Endothelial cell of hepatic sinusoid (primary cell): ENCODE results near the gene ZNF639.
"Not testable (repeated sequence)": the region's sequence is repeated elsewhere in the genome, so short reads cannot be mapped to it uniquely, and the experiment has no call there.

Experiments
- in situ Hi-C: cut with HindIII; loops from 2 replicates; pipeline ENCODE4 v1.10.0; 2017; ENCODE audit warnings: low sequenced_read_pairs

The ZNF639 gene, protein sequence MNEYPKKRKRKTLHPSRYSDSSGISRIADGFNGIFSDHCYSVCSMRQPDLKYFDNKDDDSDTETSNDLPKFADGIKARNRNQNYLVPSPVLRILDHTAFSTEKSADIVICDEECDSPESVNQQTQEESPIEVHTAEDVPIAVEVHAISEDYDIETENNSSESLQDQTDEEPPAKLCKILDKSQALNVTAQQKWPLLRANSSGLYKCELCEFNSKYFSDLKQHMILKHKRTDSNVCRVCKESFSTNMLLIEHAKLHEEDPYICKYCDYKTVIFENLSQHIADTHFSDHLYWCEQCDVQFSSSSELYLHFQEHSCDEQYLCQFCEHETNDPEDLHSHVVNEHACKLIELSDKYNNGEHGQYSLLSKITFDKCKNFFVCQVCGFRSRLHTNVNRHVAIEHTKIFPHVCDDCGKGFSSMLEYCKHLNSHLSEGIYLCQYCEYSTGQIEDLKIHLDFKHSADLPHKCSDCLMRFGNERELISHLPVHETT

DNA sequence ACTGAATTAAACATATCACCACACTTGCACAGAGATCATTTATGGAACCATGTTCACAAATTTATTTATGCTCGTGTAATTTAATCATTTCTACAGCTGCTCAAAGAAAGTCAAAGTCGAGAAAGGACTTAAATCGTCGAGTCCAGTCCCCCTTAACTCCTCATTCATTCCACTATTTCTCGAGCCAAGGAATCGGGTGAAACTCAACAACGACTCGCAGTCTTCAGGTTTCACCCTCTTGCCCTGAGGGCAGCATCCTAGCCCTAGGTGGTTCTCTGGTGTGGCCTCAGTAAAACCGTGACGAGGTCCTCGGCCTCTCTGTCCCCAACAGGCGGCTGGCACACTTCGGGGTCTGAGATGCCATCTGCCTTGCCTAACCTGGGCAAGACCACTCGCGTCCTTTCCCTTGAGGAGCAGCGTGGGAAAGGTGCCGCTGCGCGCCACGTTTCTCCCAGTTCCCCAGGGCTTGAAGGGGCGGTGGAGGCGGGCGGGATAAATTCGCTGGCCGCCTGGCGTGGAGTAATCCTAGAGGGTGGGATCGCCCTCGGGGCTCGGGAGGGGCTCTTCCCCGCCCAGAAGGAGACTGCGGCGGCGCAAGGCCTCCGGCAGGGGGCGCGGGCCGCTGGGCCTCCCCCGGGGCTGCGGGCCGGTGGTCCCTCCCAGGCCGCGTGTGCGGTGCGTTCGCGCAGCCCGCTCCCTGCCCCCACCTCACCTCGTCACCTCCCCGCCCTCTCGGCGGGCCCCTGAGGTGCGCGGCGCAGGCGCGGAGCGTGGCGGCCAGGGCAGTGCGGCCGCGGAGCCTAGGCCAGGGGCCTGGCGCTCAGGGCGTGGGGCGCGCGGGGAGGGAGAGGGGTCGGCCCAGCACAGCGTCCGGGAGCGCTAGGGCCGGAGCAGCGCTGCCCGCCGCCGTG is at the start of gene ZNF639:
Gene ZNF639, plus strand, starts transcription at position 746 of the 911 bp plus-strand sequence. CDS start 5,263 bp downstream, outside the sequence.
- in situ Hi-C loops = no loop called here

DNA sequence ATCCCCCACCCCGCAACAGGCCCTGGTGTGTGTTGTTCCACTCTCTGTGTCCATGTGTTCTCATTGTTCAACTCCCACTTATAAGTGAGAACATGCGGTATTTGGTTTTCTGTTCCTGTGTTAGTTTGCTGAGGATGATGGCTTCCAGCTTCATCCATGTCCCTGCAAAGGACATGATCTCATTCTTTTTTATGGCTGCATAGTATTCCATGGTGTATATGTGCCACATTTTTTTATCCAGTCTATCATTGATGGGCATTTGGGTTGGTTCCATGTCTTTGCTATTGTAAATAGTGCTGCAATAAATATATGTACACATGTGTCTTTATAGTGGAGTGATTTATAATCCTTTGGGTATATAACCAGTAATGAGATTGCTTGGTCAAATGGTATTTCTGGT is 48.4 kb upstream of the ZNF639 start:
- in situ Hi-C loops = not testable (repeated sequence)

DNA sequence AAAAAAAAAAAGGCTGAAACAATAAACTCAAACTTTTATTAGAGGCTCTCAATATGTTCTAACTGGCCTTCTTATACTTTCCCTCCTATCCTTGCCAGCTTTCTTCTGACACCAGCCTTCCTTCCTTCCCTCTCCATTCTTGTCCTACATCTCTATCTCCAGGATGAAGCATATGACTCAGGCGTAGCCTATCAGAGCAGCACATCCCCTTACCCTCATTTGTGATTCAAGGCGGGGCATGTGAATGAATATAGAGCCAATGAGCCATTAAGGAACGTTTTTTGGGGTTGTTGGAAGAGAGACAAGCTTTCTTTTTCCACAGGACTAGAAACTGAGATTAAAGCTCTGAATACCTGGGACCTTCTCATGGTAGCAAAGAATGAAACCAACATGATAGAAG is 46.8 kb upstream of the ZNF639 start:
- in situ Hi-C loops = no loop called here

DNA sequence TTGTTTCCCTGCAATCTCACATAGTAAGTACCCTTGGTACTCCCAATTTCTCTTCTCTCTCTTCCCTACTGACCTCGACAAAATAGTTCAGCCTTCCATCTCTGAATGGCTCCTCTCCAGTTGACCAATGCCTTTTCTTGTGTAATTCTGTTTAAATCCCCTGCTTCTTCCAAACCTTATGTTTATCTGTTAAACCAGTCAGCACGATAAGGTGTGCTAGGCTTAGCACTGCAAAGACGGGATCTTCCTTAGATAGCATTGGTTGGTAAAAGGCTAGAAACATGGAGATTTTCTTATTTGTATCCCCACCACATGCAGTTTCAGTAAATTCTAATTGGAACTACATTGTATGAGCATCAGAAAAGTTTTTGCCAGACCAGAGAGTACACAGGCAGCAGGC is 46.1 kb upstream of the ZNF639 start:
- in situ Hi-C loops = no loop called here

DNA sequence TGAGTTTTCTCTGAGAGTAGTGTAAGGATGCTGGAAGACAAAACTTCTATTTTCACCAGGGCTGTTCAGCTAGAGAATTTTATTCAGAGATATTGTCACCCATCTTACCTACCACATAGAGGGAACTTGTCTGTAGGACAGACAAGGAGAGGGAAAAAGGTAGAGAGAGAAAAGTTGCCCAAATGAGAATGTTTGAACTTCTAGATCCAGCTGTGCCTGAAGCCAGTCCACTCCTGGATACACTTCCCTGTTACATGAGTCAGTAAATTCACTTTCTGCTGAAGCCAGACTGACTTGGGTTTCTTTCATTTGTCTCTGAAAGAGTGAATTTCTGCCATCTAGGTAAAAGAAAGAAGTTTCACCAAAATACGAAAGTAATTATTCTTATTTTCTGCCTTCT is 44.7 kb upstream of the ZNF639 start:
- in situ Hi-C loops = no loop called here

DNA sequence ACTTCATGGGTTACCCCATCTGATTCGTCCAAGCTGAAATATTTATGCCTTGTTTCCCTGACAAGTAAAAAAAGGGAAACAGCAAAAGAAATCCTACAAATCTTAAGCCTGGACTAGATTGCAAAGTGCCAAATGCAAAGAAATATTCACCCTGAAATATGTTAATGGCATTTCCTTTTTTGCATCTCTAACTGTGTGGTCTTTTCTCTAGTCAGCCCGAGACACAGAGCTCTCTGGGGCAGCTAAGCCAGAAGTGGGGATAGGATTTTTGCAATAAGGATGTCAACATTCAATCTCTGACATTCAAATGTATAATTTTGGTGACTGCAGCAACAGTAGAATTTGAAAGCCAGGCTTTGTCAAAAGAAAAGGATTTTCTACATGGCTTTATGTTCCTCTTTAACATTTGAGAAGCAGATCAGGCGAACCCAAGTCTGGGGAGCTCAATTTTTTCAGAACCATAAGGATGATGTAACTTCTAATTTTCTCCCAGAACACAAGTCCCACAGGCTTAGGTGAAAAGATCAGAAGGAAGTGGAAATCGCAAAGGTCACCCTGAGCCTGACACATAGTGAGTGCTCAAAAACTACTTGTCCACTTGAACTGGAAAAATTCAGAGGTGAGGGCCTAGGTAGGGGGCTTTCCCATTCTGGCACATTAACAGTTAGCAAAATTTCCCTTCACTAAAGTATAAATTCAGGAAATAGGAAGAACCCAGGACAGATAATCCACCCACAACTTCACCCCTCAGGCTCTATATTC is 43.7 kb upstream of the ZNF639 start:
- in situ Hi-C loops = no loop called here

DNA sequence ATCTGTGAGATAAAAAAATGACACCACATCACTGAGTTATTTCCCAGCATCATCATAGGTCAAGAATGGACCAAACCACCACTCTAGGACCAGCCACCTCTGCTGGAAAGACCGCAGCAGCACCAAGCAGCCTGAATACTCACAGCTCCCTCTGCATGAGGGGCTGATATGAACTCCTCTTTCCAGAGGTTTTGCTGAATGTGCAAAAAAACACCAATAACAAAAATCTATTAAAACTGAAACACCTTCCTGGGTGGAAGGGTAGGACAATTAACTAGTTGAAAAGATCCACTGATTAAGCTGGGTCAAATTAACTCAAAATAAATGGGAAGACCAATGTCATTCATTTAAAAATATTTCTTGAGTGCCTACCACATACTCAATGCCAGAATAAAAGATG is 43.0 kb upstream of the ZNF639 start:
- in situ Hi-C loops = no loop called here

DNA sequence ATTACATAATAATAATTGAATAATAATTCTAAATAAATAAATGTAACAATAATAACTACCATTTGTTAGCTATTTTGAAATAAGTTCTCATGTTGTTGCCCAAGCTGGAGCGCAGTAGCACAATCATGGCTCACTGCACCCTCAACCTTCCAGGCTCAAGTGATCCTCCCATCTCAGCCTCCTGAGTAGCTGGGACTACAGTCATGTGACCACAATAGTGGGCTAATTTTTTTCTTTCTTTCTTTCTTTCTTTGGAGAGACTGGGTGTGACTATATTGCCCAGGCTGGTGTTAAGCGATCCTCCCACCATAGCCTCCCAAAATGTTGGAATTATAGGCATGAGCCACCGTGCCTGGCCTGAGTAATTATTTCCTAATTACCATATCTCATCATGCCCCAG is 41.0 kb upstream of the ZNF639 start:
- in situ Hi-C loops = no loop called here

DNA sequence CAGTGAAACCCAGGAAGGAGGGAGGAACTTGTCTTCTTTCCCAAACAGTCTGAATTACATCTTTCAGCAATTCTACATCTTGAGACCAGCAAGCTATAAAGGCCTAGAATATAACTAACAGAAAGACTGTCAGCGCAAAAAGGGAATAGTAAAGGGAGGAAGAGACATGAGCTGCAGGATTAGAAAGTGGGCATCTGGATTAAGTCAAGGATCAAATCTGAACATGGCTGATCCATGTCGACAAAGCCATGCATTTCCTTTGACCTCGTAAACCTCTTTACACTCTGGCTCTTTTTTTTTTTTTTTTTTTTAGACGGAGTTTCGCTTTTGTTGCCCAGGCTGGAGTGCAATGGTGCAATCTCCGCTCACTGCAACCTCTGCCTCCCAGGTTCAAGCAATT is 36.5 kb upstream of the ZNF639 start:
- in situ Hi-C loops = no loop called here

DNA sequence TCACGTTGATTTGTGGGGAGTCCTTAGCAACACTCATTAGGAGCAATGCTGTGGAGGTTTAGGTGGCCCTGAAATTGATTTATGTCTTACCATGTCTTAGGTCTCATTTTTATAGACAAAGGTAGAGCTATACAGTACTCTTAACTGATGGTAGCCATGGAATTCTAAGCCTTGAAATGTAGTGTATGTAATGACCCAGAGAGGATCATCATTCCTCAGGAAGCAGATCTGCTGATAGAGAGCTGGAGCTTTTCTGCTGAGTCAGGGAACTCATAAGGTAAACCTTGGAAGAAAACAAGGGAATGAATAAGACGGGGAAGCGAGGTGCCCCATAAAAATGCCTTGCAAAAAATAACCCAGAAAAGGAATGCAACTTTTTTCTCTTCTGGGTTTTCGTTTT is 34.0 kb upstream of the ZNF639 start:
- in situ Hi-C loops = no loop called here

DNA sequence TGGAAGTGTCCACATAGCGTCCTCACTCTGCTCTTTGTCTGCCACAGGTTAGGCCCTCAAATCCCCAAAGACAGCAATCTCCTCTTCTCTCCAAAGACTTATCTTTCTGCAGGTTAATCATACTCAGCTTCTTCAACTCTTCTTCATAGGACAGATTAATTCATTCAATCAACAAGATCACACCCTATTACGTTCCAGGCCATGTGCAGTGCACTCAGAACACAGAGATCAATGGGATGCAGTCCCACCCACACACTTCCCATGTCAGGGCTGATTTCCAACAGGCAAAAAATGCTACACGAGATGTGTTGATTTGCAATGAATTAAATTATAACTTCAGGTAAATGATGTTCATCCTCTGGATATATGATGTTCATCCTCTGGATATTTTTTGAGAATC is 33.5 kb upstream of the ZNF639 start:
- in situ Hi-C loops = no loop called here

DNA sequence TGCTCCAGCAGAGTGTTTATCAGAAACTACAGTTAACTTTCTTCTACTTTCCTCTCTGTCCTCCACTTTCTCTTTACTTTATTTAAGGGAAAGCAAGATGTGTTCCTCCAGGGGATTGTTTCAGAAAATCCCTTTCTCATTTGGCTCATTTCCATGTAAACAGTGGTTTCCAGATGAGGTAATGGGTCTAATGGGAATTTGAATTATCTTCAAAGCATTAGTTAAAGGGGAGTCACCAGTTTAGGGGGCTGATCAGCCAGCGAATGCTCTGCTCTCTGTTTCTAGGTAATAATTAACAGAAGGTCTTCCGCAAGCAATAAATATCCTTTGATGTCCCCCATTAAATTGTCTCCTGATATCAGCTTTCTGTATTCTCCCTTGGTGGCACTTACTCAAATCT is 30.4 kb upstream of the ZNF639 start:
- in situ Hi-C loops = no loop called here

DNA sequence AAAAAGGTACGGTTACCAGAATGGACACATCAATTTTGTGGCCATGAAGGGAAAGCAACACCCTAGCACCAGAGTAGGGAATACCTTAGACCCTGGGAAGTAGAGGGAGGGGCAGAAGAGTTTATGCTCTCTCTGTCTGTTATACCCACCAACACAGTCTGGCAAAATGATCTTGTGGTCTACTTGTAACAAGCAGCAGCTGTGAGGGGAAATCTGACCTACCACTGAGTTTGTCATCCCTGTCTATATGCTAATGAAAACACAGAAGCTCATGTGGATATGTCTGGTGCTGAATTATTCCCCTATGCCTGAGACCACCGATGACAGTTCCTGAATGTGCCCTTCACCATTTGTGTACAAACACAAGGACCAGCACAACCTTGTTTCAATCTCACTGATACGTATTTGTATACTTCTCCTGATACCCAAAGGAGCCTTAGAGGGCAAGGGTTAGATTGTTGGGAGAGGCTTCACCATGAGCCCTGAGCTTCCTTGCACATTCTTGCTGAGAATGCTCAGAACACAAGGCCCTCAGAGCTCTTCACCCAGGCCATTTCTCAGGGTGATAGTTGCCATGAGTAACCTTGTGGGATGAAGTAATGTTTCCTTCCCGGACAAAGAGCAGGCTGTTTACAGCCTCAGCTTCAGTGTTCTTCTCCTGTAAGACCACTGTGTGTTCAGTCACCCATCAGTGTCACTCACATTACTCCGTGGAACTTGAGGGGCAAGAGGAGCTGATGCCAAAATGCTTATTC is 24.7 kb upstream of the ZNF639 start:
- in situ Hi-C loops = no loop called here

DNA sequence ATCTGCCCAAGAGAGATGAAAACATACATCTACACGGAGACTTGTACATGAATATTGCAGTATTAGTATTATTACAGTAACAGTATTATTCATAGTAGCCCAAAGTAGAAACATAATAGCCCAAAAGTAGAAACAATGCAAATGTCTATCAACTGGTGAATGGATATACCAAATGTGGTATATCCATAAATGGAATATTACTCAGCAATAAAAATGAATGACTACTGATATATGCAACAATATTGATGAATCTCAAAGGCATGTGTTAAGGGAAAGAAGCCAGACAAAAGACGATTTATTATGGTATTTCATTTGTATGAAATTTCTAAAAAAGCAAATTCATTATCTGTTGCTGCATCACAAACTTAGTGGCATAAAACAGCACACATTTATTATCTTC is 23.5 kb upstream of the ZNF639 start:
- in situ Hi-C loops = no loop called here

DNA sequence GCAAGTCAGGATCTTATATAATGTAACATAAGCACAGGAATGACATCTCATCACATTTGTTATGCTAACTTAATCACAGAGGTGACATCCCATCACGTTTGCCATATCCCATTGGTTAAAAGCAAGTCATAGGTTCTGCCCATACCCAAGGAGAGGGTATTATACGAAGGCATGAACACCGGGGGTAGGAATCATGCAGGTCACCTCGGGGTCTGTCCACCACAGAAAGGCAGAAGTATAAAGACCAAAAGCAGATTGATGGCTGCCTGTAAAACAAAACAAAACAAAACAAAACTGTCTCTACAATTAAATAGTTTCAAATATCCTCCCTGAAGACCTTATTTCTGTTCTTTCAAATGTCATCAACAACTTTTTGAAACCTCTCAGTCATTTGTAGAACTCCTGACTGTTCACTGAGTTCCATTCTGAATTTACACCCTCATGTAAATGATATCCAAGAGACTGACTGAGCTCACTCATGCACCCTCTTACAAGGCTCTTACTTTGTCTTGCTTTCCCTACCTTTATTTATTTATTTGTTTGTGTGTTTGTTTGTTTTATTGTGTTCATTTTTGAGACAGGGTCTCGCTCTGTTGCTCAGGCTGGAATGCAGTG is 22.7 kb upstream of the ZNF639 start:
- in situ Hi-C loops = no loop called here

DNA sequence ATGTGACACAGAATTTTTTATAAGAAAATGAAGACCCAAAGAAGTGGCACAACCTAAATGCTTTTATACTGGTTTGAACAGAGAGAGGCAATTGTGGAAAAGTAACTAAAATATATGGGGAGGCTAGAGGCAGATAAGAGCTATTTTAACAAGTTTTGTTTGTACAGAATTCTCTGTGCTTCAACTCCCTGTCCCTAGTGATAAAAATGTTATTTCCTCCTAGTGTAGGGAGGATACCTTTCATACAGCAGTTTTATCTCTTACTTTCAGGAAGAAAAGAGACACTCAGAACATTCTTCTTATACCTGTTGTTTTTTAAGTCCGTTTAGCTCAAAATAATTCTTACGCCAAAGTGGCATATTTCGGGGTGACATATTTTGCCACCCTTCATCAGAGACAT is 21.2 kb upstream of the ZNF639 start:
- in situ Hi-C loops = no loop called here

DNA sequence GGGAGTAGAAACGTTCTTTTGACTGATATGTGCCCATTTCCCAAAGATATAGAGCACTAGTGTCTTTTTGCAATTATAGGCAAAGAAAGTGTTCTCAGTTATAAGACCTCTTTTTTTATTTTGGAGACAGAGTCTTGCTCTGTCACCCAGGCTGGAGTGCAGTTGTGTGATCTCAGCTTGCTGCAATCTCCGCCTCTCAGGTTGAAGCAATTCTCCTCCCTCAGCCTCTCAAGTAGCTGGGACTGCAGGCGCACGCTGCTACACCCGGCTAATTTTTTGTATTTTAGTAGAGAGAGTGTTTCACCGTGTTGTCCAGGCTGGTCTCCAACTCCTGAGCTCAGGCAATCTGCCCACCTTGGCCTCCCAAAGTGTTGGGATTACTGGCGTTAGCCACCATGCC is 20.7 kb upstream of the ZNF639 start:
- in situ Hi-C loops = no loop called here

DNA sequence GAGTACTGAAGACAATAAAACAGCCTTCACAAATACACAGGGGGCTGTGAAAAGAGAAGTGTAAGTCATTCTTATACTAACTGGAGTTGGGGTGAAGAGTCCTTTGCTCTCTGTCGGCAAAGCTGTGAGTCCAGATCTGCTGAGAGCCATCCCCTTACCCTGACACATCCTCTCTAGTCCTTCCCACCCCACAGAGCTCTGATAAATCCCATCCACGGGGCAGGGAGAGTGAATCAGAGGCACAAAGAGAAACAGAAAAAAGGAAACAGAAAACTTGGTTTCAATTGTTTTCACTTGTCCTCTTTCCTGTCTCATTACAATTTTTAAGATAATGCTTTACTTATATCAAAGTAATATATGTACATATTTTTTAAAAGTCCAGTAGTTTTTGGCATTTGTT is 18.2 kb upstream of the ZNF639 start:
- in situ Hi-C loops = no loop called here

DNA sequence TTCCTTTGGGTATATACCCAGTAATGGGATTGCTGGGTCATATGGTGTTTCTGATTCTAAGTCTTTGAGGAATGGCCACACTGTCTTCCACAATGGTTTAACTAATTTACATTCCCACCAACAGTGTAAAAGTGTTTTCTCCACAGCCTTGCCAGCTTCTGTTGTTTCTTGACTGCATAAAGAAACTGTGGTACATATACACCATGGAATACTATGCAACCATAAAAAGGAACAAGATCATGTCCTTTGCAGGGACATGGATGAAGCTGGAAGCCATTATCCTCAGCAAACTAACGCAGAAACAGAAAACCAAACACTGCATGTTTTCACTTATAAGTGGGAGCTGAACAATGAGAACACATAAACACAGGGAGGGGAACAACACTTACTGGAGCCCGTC is 15.5 kb upstream of the ZNF639 start:
- in situ Hi-C loops = not testable (repeated sequence)

DNA sequence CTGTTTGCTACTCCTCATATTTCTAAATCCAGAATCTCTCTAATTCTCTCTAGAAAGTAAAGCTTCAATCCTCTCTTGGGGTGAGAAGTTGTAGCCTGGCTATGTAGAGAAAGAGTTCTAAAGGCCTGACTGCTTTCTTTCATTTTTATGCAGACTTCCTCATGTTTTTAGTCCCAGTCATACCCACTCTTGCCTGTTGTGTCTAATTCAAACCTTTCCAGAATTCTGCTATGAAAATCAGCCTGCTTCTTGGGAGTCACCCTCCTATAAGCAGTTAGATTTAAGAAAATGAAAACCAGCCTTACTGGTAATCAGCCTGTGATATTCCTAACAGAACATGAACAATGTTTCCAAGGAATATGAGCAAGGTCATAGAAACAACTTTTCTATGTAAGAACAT is 14.8 kb upstream of the ZNF639 start:
- in situ Hi-C loops = no loop called here
